Measurements from ENCODE around the gene SLC29A2.
"Not testable (repeated sequence)": the region's sequence is repeated elsewhere in the genome, so short reads cannot be mapped to it uniquely, and the experiment has no call there.

DNA sequence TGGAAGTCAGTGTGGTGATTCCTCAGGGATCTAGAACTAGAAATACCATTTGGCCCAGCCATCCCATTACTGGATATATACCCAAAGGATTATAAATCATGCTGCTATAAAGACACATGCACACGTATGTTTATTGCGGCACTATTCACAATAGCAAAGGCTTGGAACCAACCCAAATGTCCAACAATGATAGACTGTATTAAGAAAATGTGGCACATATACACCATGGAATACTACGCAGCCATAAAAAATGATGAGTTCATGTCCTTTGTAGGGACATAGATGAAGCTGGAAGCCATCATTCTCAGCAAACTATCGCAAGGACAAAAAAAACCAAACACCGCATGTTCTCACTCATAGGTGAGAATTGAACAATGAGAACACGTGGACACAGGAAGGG, 50.8 kb downstream of the SLC29A2 start:
- TF ChIP-seq HNF4G (IDR thresholded peaks at IDR 0.05); RXRA (IDR thresholded peaks at IDR 0.05); SP1 (IDR thresholded peaks at IDR 0.05); EGR1 (IDR thresholded peaks at IDR 0.05; ENCODE audit: low read depth in 2 of 2): not testable (repeated sequence)
- TF ChIP-seq, protein P1, sequence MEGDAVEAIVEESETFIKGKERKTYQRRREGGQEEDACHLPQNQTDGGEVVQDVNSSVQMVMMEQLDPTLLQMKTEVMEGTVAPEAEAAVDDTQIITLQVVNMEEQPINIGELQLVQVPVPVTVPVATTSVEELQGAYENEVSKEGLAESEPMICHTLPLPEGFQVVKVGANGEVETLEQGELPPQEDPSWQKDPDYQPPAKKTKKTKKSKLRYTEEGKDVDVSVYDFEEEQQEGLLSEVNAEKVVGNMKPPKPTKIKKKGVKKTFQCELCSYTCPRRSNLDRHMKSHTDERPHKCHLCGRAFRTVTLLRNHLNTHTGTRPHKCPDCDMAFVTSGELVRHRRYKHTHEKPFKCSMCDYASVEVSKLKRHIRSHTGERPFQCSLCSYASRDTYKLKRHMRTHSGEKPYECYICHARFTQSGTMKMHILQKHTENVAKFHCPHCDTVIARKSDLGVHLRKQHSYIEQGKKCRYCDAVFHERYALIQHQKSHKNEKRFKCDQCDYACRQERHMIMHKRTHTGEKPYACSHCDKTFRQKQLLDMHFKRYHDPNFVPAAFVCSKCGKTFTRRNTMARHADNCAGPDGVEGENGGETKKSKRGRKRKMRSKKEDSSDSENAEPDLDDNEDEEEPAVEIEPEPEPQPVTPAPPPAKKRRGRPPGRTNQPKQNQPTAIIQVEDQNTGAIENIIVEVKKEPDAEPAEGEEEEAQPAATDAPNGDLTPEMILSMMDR (IDR thresholded peaks at IDR 0.05; ENCODE audit: low read depth, low read length, missing input control), result not testable (repeated sequence)
- TF ChIP-seq, protein P2, sequence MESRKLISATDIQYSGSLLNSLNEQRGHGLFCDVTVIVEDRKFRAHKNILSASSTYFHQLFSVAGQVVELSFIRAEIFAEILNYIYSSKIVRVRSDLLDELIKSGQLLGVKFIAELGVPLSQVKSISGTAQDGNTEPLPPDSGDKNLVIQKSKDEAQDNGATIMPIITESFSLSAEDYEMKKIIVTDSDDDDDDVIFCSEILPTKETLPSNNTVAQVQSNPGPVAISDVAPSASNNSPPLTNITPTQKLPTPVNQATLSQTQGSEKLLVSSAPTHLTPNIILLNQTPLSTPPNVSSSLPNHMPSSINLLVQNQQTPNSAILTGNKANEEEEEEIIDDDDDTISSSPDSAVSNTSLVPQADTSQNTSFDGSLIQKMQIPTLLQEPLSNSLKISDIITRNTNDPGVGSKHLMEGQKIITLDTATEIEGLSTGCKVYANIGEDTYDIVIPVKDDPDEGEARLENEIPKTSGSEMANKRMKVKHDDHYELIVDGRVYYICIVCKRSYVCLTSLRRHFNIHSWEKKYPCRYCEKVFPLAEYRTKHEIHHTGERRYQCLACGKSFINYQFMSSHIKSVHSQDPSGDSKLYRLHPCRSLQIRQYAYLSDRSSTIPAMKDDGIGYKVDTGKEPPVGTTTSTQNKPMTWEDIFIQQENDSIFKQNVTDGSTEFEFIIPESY (IDR thresholded peaks at IDR 0.05), result not testable (repeated sequence)

Measured in liver (tissue), 3 donors.